Effector memory CD4-positive, alpha-beta T cell (primary cell): ENCODE data around the gene IL13.

Source experiments
- DNase-seq, 3 donors: peaks; one replicate each; pipeline ENCODE4 v3.0.0-alpha.2; 2020
- H3K27ac ChIP-seq: 2 replicates; pipeline ENCODE4 v1.7.0; 2013; ENCODE audit warnings: mild to moderate bottlenecking, low read length, moderate library complexity; ENCODE audit not compliant: insufficient read depth, poor library complexity, severe bottlenecking
- H3K27me3 ChIP-seq: replicated peaks from 2 replicates; pipeline ENCODE4 v1.7.0; 2013; ENCODE audit warnings: mild to moderate bottlenecking, low read length; ENCODE audit not compliant: insufficient read depth, control insufficient read depth, poor library complexity, severe bottlenecking
- H3K36me3 ChIP-seq: 2 replicates; pipeline ENCODE4 v1.7.0; 2013; ENCODE audit warnings: mild to moderate bottlenecking, low read length, moderate library complexity; ENCODE audit not compliant: control insufficient read depth, insufficient read depth
- H3K4me1 ChIP-seq: 2 replicates; pipeline ENCODE4 v1.7.0; 2013; ENCODE audit warnings: low read length, mild to moderate bottlenecking; ENCODE audit not compliant: control insufficient read depth, insufficient read depth, poor library complexity, severe bottlenecking
- H3K4me3 ChIP-seq: 2 replicates; pipeline ENCODE4 v1.7.0; 2013; ENCODE audit warnings: low read length, low read depth, mild to moderate bottlenecking; ENCODE audit not compliant: insufficient read depth, poor library complexity, severe bottlenecking
- H3K9me3 ChIP-seq: 2 replicates; pipeline ENCODE4 v1.7.0; 2013; ENCODE audit warnings: mild to moderate bottlenecking, low read length, moderate library complexity; ENCODE audit not compliant: control insufficient read depth

IL13 gene

DNA sequence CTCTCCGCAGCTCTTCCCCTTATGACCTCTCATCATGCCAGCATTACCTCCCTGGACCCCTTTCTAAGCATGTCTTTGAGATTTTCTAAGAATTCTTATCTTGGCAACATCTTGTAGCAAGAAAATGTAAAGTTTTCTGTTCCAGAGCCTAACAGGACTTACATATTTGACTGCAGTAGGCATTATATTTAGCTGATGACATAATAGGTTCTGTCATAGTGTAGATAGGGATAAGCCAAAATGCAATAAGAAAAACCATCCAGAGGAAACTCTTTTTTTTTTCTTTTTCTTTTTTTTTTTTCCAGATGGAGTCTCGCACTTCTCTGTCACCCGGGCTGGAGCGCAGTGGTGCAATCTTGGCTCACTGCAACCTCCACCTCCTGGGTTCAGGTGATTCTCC, 20.7 kb upstream of the IL13 start:
- Histone ChIP-seq H3K9me3 (no peaks in the 10 kb centered on the region), H3K27ac (no peak overlapping the region), H3K27me3 (no peaks in the 10 kb centered on the region), H3K4me1 (no peaks in the 10 kb centered on the region), H3K4me3 (no peak overlapping the region), H3K36me3 (peaks cover 37% of the 10 kb centered on the region)
- no peak for DNase-seq

DNA sequence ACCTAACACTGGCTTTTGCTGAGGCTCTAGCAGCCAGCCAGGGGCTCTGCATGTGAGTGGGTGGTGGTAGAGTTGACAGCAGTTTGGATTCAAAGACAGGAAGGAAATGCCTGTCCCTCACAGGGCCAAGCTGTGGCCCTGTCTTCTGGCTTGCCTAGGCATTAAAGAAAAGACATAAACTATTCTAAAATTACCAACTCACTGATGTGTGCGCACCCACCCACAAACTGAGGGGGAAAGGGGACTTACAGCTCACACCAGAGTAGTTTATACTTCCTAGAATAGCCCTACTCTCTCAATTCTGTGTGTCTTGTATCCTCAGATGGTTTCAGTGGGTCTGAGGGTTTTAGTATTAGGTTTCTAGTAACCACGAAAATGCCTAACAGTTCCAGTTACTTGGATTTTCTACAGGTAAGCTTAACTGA, 18.3 kb upstream of the IL13 start:
- no peak for DNase-seq
- Histone ChIP-seq H3K27me3 (no peaks in the 10 kb centered on the region), H3K27ac (no peak overlapping the region), H3K9me3 (no peaks in the 10 kb centered on the region), H3K4me1 (no peaks in the 10 kb centered on the region), H3K36me3 (peaks cover 45% of the 10 kb centered on the region), H3K4me3 (no peak overlapping the region)

- Histone ChIP-seq H3K4me3 (no peak overlapping the region), H3K36me3 (peaks cover 45% of the 10 kb centered on the region), H3K27ac (no peak overlapping the region), H3K4me1 (no peaks in the 10 kb centered on the region), H3K27me3 (no peaks in the 10 kb centered on the region), H3K9me3 (no peaks in the 10 kb centered on the region)
- DNase-seq: no peak
Measured at GRCh38 chr5:132640613-132641012, 17.4 kb upstream of the IL13 start.

DNA sequence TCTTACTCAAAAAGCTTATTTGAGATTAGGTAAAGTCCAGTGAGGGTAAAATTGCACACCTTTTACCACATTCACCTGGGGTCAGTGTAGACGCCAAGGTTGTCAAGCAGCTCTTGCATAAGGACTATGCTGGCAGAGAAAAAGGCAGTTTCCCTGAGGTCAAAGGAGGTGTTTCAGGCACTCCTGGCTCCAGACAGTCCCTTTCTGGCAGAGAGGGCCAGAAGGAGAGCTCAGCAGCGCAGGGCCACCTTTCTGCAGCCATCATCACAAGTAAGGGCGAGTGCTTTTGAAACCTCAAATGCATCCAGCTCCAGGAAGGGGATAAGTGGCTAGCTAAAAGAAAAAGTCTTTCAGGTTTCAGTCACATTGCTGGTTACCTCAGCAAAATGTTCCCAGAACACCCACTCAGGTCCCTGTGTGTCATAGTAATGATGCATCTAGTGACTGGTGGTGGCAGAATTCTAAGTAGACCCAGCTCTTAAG, 16.7 kb upstream of the IL13 start:
- H3K4me1 ChIP-seq: no peaks in the 10 kb centered on the region
- peaks cover 45% of the 10 kb centered on the region for H3K36me3 ChIP-seq
- no peak overlapping the region for H3K4me3 ChIP-seq
- H3K9me3 ChIP-seq: no peaks in the 10 kb centered on the region
- H3K27ac ChIP-seq: no peak overlapping the region
- H3K27me3 ChIP-seq: no peaks in the 10 kb centered on the region
- DNase-seq: no peak

GRCh38 chr5:132641841-132642240, 16.1 kb upstream of the IL13 start:
- H3K27ac ChIP-seq: no peak overlapping the region
- H3K4me1 ChIP-seq: no peaks in the 10 kb centered on the region
- no peaks in the 10 kb centered on the region for H3K27me3 ChIP-seq
- no peak overlapping the region for H3K4me3 ChIP-seq
- no peaks in the 10 kb centered on the region for H3K9me3 ChIP-seq
- no peak for DNase-seq
- peaks cover 45% of the 10 kb centered on the region for H3K36me3 ChIP-seq

DNA sequence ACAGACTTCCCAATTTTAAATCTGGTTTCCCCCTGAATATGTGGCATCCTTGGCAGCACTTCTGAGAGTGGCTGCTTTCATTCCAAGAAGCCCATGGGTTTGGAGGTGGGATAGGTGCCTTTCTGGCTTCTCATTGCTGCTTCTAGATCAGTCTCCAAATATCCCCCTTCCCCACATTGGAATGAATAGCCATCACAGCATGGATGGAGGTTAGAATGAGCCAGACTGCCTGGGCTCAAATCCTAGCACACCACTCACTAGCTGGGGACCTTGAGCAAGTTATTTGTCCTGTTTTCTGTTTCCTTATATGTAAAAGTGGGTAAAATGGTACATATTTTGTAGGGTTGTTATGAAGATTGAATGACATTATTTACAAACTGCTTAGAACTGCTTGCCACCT, 13.8 kb upstream of the IL13 start:
- no peak overlapping the region for H3K27ac ChIP-seq
- H3K4me1 ChIP-seq: no peaks in the 10 kb centered on the region
- H3K4me3 ChIP-seq: no peak overlapping the region
- H3K9me3 ChIP-seq: peaks cover 7% of the 10 kb centered on the region
- peaks cover 31% of the 10 kb centered on the region for H3K36me3 ChIP-seq
- H3K27me3 ChIP-seq: no peaks in the 10 kb centered on the region
- DNase-seq: no peak

DNA sequence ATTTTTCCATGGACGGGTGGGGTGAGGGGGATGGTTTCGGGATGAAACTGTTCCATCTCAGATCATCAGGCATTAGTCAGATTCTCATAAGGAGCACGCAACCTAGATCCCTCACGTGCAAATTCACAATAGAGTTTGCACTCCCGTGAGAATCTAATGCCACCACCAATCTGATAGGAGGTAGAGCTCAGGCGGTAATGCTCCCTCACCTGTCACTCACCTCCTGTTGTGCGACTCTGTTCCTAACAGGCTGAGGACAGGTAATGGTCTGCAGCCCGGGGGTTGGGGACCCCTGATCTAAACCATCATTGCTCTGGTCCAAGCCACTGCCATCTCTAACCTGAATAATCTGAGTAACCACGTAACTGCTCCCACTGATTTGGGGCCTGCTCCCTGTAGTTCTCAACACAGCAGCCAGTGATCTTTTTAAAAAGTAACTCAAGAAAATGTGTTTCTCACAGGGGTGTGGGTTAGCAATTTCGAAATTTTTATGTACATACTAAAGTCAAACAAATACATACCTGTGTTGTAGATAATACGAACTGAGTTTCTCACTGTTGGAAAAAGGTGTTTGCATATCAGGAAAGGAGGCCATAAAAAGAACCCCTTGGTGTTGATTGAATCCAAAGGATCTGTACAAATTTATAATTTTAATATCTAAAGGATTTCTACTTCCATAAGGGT, 11.2 kb upstream of the IL13 start:
- Histone ChIP-seq H3K4me1 (no peaks in the 10 kb centered on the region), H3K9me3 (peaks cover 7% of the 10 kb centered on the region), H3K36me3 (peaks cover 8% of the 10 kb centered on the region), H3K4me3 (no peak overlapping the region), H3K27me3 (no peaks in the 10 kb centered on the region), H3K27ac (no peak overlapping the region)
- DNase-seq: no peak

GRCh38 chr5:132647473-132647872, 10.5 kb upstream of the IL13 start:
- Histone ChIP-seq H3K27me3 (no peaks in the 10 kb centered on the region), H3K36me3 (peaks cover 8% of the 10 kb centered on the region), H3K9me3 (peaks cover 7% of the 10 kb centered on the region), H3K27ac (no peak overlapping the region), H3K4me3 (no peak overlapping the region), H3K4me1 (no peaks in the 10 kb centered on the region)
- no peak for DNase-seq

- peaks cover 7% of the 10 kb centered on the region for H3K9me3 ChIP-seq
- no peaks in the 10 kb centered on the region for H3K27me3 ChIP-seq
- H3K36me3 ChIP-seq: peaks cover under 1% of the 10 kb centered on the region
- H3K4me3 ChIP-seq: no peak overlapping the region
- no peak for DNase-seq
- no peaks in the 10 kb centered on the region for H3K4me1 ChIP-seq
- H3K27ac ChIP-seq: no peak overlapping the region
Measured at GRCh38 chr5:132648355-132648754, 9.6 kb upstream of the IL13 start.

GRCh38 chr5:132651838-132652469, 6.0 kb upstream of the IL13 start:
- H3K9me3 ChIP-seq: peaks cover 7% of the 10 kb centered on the region
- H3K36me3 ChIP-seq: no peaks in the 10 kb centered on the region
- H3K4me1 ChIP-seq: peaks cover 7% of the 10 kb centered on the region
- H3K27ac ChIP-seq: no peak overlapping the region
- H3K4me3 ChIP-seq: no peak overlapping the region
- DNase-seq: no peak
- H3K27me3 ChIP-seq: peaks cover 13% of the 10 kb centered on the region
